ENCODE results near the gene PTPRS.
A peak's percentile ranks its signal among the peaks of the same experiment; 100 is the strongest.

PTPRS gene

GRCh38 chr19:5355076-5355475, 14.5 kb upstream of the PTPRS start:
- DNase-seq (ENCODE audit: low read depth in 2 of 2) = no peak

GRCh38 chr19:5354403-5354802, 13.8 kb upstream of the PTPRS start:
- peak in 1 of 2 donors; percentile 12 for DNase-seq (ENCODE audit: low read depth in 2 of 2)

- no peak for DNase-seq (ENCODE audit: low read depth in 2 of 2)
Measured at GRCh38 chr19:5352229-5352763, 11.7 kb upstream of the PTPRS start.

- DNase-seq (ENCODE audit: low read depth in 2 of 2) = no peak
Measured at GRCh38 chr19:5351731-5352228, 11.2 kb upstream of the PTPRS start.

GRCh38 chr19:5349041-5349440, 8.4 kb upstream of the PTPRS start:
- DNase-seq (ENCODE audit: low read depth in 2 of 2) = no peak

- no peak for DNase-seq (ENCODE audit: low read depth in 2 of 2)
Measured at GRCh38 chr19:5345895-5346386, 5.3 kb upstream of the PTPRS start.

- DNase-seq (ENCODE audit: low read depth in 2 of 2) = no peak
Measured at GRCh38 chr19:5343848-5344247, 3.2 kb upstream of the PTPRS start.

GRCh38 chr19:5342573-5343201, 2.1 kb upstream of the PTPRS start:
- no peak for DNase-seq (ENCODE audit: low read depth in 2 of 2)

GRCh38 chr19:5341981-5342380, 1.4 kb upstream of the PTPRS start:
- no peak for DNase-seq (ENCODE audit: low read depth in 2 of 2)

- DNase-seq (ENCODE audit: low read depth in 2 of 2) = no peak
Measured at GRCh38 chr19:5341448-5341820, 822 bp upstream of the PTPRS start.

GRCh38 chr19:5339950-5340636, 519 bp downstream of the PTPRS start:
- no peak for DNase-seq (ENCODE audit: low read depth in 2 of 2)

- no peak for DNase-seq (ENCODE audit: low read depth in 2 of 2)
Measured at GRCh38 chr19:5339198-5339949, 1.2 kb downstream of the PTPRS start.

GRCh38 chr19:5338656-5339197, 1.9 kb downstream of the PTPRS start:
- DNase-seq (ENCODE audit: low read depth in 2 of 2) = no peak

- no peak for DNase-seq (ENCODE audit: low read depth in 2 of 2)
Measured at GRCh38 chr19:5337708-5338655, 2.6 kb downstream of the PTPRS start.

- DNase-seq (ENCODE audit: low read depth in 2 of 2) = no peak
Measured at GRCh38 chr19:5337126-5337525, 3.5 kb downstream of the PTPRS start.

GRCh38 chr19:5336195-5336965, 4.2 kb downstream of the PTPRS start:
- no peak for DNase-seq (ENCODE audit: low read depth in 2 of 2)

- DNase-seq (ENCODE audit: low read depth in 2 of 2) = no peak
Measured at GRCh38 chr19:5335593-5335992, 5.0 kb downstream of the PTPRS start.

GRCh38 chr19:5334824-5335500, 5.7 kb downstream of the PTPRS start:
- DNase-seq (ENCODE audit: low read depth in 2 of 2) = no peak

- no peak for DNase-seq (ENCODE audit: low read depth in 2 of 2)
Measured at GRCh38 chr19:5334366-5334739, 6.3 kb downstream of the PTPRS start.

Data from stimulated activated CD4-positive, alpha-beta T cell treated with anti-CD3 and anti-CD28 coated beads, Interleukin-4, amount 100 ng/mL, for 48 hours (primary cell).